ENCODE measurements around the gene CHSY1.
"Not testable (repeated sequence)": the region's sequence is repeated elsewhere in the genome, so short reads cannot be mapped to it uniquely, and the experiment has no call there.

Gene CHSY1

GRCh38 chr15:101251830-101252820 lies at the start of gene CHSY1:
CHSY1 (minus strand) TSS chr15:101252048; CDS start chr15:101251456, 592 bp downstream.
- peak; percentile 89 for DNase-seq (ENCODE audit: low spot score)

- no peak for DNase-seq (ENCODE audit: low spot score)
Observed at GRCh38 chr15:101296418-101297405, 44.9 kb upstream of the CHSY1 start.

- peak; percentile 29 for DNase-seq (ENCODE audit: low spot score)
Observed at GRCh38 chr15:101295607-101296161, 43.8 kb upstream of the CHSY1 start.

GRCh38 chr15:101294731-101295606 lies 43.1 kb upstream of the CHSY1 start, which contains the start of gene SNRPA1:
SNRPA1 (minus strand) TSS chr15:101295248; CDS start chr15:101295178, 70 bp downstream.
- DNase-seq (ENCODE audit: low spot score) = peak; percentile 85

- DNase-seq (ENCODE audit: low spot score) = no peak
Observed at GRCh38 chr15:101293122-101293521, 41.3 kb upstream of the CHSY1 start.

GRCh38 chr15:101288905-101289513 lies 37.2 kb upstream of the CHSY1 start:
- DNase-seq (ENCODE audit: low spot score) = peak; percentile 59

GRCh38 chr15:101287342-101287741 lies 35.5 kb upstream of the CHSY1 start:
- DNase-seq (ENCODE audit: low spot score) = not testable (repeated sequence)

GRCh38 chr15:101286471-101287114 lies 34.7 kb upstream of the CHSY1 start:
- no peak for DNase-seq (ENCODE audit: low spot score)

- no peak for DNase-seq (ENCODE audit: low spot score)
Observed at GRCh38 chr15:101283931-101284330, 32.1 kb upstream of the CHSY1 start.

- no peak for DNase-seq (ENCODE audit: low spot score)
Observed at GRCh38 chr15:101280007-101280406, 28.2 kb upstream of the CHSY1 start.

- DNase-seq (ENCODE audit: low spot score) = no peak
Observed at GRCh38 chr15:101277943-101278564, 26.2 kb upstream of the CHSY1 start.

GRCh38 chr15:101277038-101277822 lies 25.4 kb upstream of the CHSY1 start, which contains the start of gene SELENOS:
SELENOS (minus strand) TSS chr15:101277485; CDS start chr15:101277417, 68 bp downstream.
- peak; percentile 79 for DNase-seq (ENCODE audit: low spot score)

- no peak for DNase-seq (ENCODE audit: low spot score)
Observed at GRCh38 chr15:101276501-101277037, 24.7 kb upstream of the CHSY1 start.

- DNase-seq (ENCODE audit: low spot score) = no peak
Observed at GRCh38 chr15:101275018-101275417, 23.2 kb upstream of the CHSY1 start.

- DNase-seq (ENCODE audit: low spot score) = no peak
Observed at GRCh38 chr15:101273534-101273933, 21.7 kb upstream of the CHSY1 start.

GRCh38 chr15:101272584-101272983 lies 20.7 kb upstream of the CHSY1 start:
- DNase-seq (ENCODE audit: low spot score) = no peak

GRCh38 chr15:101269479-101270223 lies 17.8 kb upstream of the CHSY1 start:
- DNase-seq (ENCODE audit: low spot score) = no peak
